HG02840 (cell line): ENCODE results near the gene FTSJ1.
A peak's percentile ranks its signal among the peaks of the same experiment; 100 is the strongest.
"Not testable (repeated sequence)": the region's sequence is repeated elsewhere in the genome, so short reads cannot be mapped to it uniquely, and the experiment has no call there.

Source experiments
- ATAC-seq: cut with Tn5 transposase; IDR thresholded peaks from one replicate; pipeline ENCODE4 v1.9.1; 2021; ENCODE audit warnings: mild to moderate bottlenecking, moderate library complexity, moderate number of reproducible peaks; ENCODE audit not compliant: unreplicated experiment, low FRiP score

FTSJ1 gene

GRCh38 chrX:48492293-48492910, 16.4 kb downstream of the FTSJ1 start:
- no peak for ATAC-seq

DNA sequence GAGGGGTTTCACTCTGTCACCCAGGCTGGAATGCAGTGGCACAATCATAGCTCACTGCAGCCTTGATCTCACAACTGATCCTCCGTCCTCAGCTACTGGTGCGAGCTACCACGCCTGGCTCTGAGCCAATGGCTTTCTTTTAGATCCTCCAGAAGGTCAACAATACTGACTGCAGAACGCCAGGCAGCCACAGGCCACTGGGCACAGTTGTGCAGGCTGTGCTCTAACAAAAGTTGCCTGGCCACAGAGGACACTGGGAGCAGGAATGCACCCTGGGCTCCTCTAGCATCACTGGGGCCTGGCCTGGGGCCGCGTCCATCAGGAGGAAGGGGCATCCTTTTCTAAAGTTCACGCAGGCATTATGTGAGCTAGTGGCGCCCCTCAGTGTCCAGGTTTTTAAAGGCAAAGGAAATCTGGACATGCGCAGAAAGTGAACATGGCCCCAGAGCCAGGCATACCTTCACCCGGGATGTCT, 17.9 kb downstream of the FTSJ1 start:
- no peak for ATAC-seq

GRCh38 chrX:48496660-48497059, 20.7 kb downstream of the FTSJ1 start:
- no peak for ATAC-seq

DNA sequence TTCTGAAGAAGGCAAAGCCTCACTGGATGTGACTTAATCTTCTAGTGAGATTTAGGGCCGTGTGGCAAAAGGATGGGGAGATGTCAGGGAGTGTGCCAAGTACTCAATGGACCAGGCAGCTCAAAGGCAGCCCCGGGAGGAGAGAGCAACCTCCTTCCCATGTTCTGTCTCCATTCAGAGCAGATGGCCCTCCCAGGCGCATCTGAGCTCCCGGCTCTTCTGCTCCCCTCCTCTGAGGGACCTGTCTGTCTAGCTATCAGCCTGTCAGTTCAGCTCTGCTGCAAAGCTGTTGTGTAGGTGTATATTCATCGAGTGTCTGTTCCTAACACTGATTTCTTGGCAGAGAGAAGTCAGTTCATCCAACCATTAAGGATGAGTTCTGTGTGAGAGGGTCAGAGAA, 21.9 kb downstream of the FTSJ1 start:
- ATAC-seq, result no peak

DNA sequence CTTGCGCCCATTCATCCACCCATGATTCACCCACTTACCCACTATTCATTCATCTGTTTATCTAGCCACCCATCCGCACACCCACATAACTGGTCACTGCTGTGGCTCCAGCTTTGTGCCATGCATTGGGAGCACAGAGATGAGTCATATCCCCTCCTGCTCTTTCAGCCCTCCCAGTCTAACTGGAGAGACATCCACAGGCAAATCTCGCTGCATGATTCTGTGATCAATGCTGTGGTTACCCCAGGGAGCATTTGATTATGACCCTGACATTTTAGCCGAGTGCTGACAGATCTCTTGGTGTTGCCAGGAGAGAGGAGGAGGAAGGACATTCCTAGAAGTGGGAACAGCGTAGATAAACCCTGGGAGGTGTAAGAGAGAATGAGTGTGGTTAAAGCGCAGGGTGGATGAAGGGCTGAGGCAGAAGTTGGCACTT, 22.4 kb downstream of the FTSJ1 start:
- no peak for ATAC-seq

DNA sequence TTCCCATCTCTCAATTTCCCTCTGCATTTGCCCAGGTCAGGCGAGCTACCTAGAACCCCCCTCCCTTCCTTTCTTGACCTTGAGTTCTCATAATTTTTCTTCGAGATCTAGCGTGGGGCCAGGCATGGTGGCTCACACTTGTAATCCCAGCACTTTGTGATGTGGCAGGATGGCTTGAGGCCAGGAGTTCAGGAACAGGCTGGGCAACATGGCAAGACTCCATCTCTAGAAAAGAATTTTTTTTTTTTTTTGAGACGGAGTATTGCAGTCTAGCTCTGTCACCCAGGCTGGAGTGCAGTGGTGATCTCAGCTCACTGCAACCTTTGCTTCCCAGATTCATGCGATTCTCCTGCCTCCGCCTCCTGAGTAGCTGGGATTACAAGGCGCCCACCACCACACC, 28.3 kb downstream of the FTSJ1 start:
- ATAC-seq, result no peak

DNA sequence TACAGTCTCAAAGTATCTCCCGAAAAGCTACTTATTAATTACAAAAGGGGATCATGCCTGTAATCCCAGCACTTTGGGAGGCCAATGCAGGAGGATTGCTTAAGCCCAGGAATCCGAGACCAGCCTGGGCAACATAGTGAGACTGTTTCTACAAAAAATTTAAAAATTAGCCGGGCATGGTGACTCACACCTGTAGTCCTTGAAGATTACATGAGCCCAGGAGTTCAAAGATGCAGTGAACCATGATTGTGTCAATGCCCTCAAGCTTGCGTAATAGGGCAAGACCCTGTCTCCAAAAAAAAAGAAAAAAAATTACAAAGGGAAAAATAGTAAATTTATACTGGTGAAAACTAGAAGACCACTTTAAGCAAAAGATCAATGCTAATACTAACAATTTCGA, 29.5 kb downstream of the FTSJ1 start:
- no peak for ATAC-seq

DNA sequence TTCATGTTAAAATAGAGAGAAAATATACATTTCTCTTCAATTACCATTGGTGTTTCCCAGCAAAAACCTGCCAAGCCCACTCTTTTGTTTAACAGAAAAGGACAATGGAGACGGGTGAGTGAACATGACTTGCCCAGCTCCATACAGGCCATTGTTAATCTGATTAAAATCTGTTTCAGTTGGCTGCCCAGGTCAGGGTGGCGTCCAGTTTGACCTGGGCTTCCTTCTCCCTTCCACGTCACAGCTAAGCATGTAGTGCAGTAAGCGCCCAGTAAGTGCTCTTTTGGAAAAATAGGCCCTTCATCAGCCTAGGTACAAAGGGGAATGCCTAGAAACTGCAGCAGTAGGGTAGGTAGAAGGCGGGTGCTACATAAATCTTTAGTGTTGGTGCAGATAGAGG, 31.2 kb downstream of the FTSJ1 start:
- no peak for ATAC-seq

DNA sequence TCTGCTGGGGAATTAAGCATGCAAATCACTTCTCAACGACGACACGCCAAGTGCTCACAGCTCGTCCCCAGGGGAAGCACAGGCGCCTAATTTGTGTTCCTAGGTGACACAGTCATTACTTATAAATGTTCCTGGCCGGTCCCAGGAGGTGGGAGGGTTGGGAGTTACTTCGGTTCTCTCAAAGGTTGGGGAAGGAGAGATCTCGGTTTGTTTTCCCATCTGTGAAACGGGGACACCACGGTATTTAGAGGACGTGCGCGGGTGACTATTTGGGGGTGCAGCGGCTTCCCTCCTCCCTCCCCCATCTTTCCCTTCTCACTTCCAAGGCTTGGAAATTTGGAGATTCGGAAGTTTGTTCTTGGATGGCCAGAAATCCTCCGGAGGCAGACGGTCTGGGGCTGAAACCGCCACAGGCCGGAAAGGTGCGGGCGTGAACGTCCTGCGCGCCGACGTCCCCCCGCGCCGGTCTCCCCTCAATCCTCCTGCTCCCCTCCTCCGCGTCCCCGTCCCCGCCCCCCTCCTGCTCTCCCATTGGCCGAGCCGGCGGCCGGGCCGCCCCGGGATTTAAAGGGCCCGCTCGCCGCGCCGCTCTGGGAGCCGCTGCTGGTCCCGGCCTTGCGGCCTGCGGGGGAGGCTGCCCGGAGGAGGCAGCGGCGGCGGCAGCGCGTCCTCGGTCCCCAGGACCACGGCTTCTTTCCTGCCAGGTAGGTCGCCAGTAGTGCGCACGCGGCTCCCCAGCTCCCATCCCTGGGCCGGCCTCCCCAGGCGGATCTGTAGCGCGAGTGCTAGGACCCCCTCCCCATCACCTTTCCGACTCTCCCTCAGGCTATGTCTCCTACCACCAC, 32.6 kb downstream of the FTSJ1 start, which contains the start of gene PORCN:
TSS of gene PORCN (plus strand) at position 593 of the 845 bp plus-strand sequence. CDS start 829 bp downstream, outside the sequence.
- ATAC-seq, result peak; percentile 58

DNA sequence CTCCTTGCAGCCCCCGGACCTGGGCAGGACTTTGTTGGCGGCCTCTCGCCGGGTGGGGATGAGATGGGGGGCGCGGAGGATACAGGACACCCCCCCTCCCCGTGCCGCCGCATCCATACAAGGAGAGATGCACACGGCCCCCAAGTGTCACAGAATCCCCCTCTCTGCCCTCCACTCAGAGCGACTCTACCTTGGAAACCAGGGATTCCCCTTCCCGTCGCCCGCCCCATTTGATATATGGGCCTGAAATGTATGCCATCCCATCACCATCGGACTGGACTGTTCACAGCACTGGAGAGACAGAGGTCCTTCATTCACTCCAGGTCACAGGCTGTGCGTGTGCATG, 33.2 kb downstream of the FTSJ1 start:
- ATAC-seq, result peak; percentile 11

GRCh38 chrX:48509619-48510018, 33.6 kb downstream of the FTSJ1 start:
- no peak for ATAC-seq

DNA sequence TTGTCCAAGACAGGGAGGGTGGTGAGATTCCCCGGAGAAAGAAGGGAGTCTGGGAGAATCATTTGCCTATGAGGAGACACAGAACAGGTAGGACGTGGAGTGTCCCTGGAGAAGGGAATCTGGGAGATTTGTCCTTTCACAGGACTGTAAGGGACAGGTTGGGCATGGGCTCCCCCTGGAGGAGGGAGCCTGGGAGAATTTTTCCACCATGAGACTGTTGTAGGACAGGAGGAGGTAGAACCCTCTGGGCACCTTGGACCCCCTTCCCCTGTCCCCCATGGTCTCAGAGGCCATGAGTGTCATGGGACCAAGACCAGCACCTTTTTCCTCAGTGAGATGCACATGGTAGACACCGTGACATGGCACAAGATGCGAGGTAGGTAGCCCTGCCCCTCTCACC, 35.6 kb downstream of the FTSJ1 start:
- ATAC-seq, result no peak

DNA sequence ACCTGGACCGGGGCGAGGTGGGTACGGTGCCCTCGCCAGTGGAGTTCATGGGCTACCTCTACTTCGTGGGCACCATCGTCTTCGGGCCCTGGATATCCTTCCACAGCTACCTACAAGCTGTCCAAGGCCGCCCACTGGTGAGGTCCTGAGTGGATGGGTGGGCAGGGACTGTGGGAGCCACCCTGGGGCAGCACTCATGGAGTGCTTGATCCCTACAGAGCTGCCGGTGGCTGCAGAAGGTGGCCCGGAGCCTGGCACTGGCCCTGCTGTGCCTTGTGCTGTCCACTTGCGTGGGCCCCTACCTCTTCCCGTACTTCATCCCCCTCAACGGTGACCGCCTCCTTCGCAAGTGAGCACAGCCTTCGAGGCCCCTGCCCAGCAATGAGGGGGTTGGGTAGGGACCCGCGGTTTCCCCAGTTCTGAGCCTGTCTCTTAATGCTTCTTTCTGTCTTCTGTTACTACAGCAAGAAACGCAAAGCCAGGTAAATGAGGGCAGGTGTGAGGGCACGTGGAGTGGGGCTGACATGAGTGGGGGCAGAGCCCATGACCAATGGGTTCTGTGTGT, 36.5 kb downstream of the FTSJ1 start:
- no peak for ATAC-seq

- no peak for ATAC-seq
Observed at GRCh38 chrX:48513670-48514069, 37.7 kb downstream of the FTSJ1 start.

GRCh38 chrX:48514126-48514806, 38.3 kb downstream of the FTSJ1 start:
- ATAC-seq, result no peak

DNA sequence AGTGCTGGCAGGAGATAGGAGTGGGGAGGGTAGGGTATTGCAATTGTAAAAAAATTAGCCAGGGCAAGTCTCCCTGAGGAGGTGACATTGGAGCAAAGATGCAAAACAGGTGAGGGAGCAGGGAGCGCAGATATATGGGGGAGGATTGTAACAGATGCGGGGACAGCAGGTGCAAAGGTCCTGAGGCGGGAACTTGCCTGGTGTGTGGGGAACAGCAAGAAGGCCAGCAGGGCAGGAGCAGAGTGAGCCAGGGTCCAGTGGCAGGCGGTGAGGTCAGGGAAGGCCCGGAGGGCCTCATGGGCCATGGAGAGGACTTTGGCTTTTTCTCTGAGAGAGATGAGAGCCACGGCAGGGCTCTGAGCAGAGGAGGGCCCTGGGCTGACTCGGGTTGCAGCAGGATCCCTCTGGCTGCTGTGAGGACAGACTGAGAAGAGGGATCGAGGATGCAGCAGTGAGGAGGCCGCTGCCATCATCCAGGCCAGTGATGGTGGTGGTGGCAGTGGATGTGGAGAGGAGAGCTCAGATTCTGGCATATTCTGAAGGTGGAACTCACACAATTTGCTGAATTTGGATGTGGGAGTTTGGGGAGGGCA, 39.0 kb downstream of the FTSJ1 start:
- ATAC-seq, result no peak

DNA sequence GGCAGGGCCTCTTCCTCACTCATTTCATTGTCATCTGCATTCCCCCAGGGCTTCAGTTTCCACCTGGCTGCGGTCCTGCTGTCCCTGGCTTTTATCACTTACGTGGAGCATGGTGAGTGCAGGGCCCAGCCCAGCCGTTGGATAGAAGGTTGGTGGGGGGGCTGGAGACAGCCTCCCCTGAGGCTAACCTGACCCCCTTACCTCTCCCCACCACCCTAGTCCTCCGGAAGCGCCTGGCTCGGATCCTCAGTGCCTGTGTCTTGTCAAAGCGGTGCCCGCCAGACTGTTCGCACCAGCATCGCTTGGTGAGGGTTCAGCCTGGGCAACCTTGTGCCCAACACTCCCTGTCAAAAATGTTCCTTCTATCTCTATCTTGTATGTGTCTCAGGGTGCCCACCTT, 39.8 kb downstream of the FTSJ1 start:
- ATAC-seq, result no peak

DNA sequence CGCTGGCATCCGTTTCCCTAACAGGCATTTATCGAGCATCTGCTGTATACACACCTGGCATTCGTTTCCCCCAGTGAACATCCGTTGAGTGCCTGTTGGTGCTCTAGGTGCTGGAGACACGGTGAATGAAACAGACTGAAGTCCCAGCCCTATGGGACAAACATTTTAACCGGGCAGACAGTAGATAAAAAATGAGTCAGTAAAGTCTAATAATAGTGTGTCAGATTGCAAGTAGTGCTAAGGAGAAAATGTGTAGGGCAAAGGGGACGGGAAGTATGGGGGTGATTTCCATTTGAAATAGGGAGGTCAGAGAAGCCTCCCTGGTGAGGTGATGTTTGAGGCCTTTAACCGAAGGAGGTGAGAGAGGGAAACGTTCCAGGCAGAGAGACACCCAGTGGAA, 40.3 kb downstream of the FTSJ1 start:
- ATAC-seq, result no peak

- ATAC-seq, result no peak
Observed at GRCh38 chrX:48516987-48517386, 41.0 kb downstream of the FTSJ1 start.

DNA sequence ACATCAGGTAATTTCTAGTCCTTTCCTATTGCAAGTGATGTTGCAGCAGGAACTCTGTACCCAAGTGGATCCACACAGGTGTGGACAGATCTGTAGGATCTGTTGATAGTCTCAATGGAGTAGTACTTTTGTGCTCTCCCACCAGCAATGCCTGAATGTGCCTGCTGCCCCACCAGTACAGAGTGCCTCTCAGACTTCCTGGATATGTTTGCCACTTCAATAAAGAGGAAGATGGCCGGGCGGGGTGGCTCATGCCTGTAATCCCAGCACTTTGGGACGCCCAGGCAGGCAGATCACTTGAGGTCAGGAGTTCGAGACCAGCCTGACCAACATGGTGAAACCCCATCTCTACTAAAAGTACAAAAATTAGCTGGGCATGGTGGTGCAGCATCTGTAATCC, 43.5 kb downstream of the FTSJ1 start:
- not testable (repeated sequence) for ATAC-seq

- no peak for ATAC-seq
Observed at GRCh38 chrX:48520455-48520854, 44.5 kb downstream of the FTSJ1 start.
